Common myeloid progenitor, CD34-positive (primary cell): ENCODE measurements around the gene MFRP.
A peak's percentile ranks its signal among the peaks of the same experiment; 100 is the strongest.

ENCODE experiments used
- CTCF ChIA-PET: fragments of 350-600 bp; sonication (Branson Sonifier 250); formaldehyde crosslinking; loops from one replicate; lab custom pipeline; 2021; ENCODE audit warnings: antibody characterized with exemption; lab: Charles Lee
- POLR2A ChIA-PET: fragments of 350-600 bp; sonication (Branson Sonifier 250); formaldehyde crosslinking; loops from one replicate; lab custom pipeline; 2021; ENCODE audit warnings: antibody characterized with exemption; lab: Charles Lee
- DNase-seq, 3 donors: peaks; one replicate each; pipeline versions ENCODE4 v3.0.0 to v3.0.0-alpha.2; 2013
- H3K27ac ChIP-seq, 2 experiments: 1 replicate in 1 of 2; 2 replicates in 1 of 2; pipeline ENCODE4 v1.7.0; 2013; ENCODE audit warnings: inconsistent platforms in 2 of 2, low read length in 2 of 2, mild to moderate bottlenecking in 2 of 2, low read depth in 1 of 2, moderate library complexity in 1 of 2; ENCODE audit not compliant: severe bottlenecking in 2 of 2, insufficient read depth in 1 of 2, poor library complexity in 1 of 2
- H3K27me3 ChIP-seq, 5 experiments: replicated peaks in 2 of 5; 1 replicate in 3 of 5; 2 replicates in 2 of 5; pipeline versions ENCODE4 v1.6.1 to v1.7.0; 2013; ENCODE audit warnings: low read length in 4 of 5, mild to moderate bottlenecking in 2 of 5, moderate library complexity in 2 of 5, inconsistent platforms in 1 of 5; ENCODE audit not compliant: insufficient read depth in 5 of 5, control insufficient read depth in 4 of 5
- H3K36me3 ChIP-seq, 4 experiments: 1 replicate in 2 of 4; 2 replicates in 2 of 4; pipeline versions ENCODE4 v1.6.1 to v1.7.0; 2013; ENCODE audit warnings: low read length in 3 of 4, control low read depth in 1 of 4, mild to moderate bottlenecking in 1 of 4; ENCODE audit not compliant: control insufficient read depth in 4 of 4, insufficient read depth in 4 of 4
- H3K4me1 ChIP-seq, 4 experiments: 1 replicate in 3 of 4; 2 replicates in 1 of 4; pipeline versions ENCODE4 v1.6.1 to v1.7.1; 2013; ENCODE audit warnings: low read length in 3 of 4, mild to moderate bottlenecking in 3 of 4, control low read depth in 1 of 4, inconsistent platforms in 1 of 4, moderate library complexity in 1 of 4; ENCODE audit not compliant: control insufficient read depth in 4 of 4, insufficient read depth in 4 of 4; ENCODE audit errors: control extremely low read depth in 1 of 4
- H3K4me3 ChIP-seq, 7 experiments: 1 replicate in 4 of 7; 2 replicates in 3 of 7; pipeline versions ENCODE4 v1.5.1 to v1.7.0; 2013; ENCODE audit warnings: mild to moderate bottlenecking in 7 of 7, low read length in 6 of 7, moderate library complexity in 6 of 7, inconsistent platforms in 2 of 7, low read depth in 2 of 7, control low read depth in 1 of 7; ENCODE audit not compliant: insufficient read depth in 4 of 7, control insufficient read depth in 1 of 7; ENCODE audit errors: extremely low read depth in 1 of 7
- H3K9me3 ChIP-seq, 5 experiments: 1 replicate in 4 of 5; 2 replicates in 1 of 5; pipeline versions ENCODE4 v1.6.1 to v1.7.1; 2013; ENCODE audit warnings: low read length in 4 of 5, mild to moderate bottlenecking in 2 of 5, inconsistent platforms in 1 of 5, low read depth in 1 of 5, moderate library complexity in 1 of 5; ENCODE audit not compliant: control insufficient read depth in 4 of 5, insufficient read depth in 2 of 5; ENCODE audit errors: control extremely low read depth in 1 of 5
- WGBS: methylation state at CpG from one replicate; pipeline ENCODE4 v1.1.5; 2013; ENCODE audit not compliant: insufficient coverage; 5-methylcytosine and 5-hydroxymethylcytosine counted together

The MFRP gene

DNA sequence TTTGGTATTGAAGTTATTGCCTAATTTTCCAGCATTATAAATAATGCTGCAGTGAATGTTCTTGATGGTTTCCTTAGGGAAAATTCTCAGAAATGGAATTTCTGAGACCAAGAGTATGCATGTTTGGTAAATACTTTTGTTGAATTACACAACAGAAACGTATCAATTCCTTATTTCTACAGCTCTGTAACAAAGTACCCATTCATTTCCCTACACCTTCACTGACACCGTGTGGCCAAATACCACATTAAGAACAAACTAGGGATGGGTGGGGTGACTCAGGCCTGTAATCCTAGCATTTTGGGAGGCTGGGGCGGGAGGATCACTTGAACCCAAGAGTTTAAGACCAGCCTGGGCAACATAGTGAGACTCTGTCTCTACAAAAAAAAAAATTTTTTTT is 51.3 kb downstream of the MFRP start:
- Histone ChIP-seq H3K36me3 (peaks cover 14 to 50% (median 31%) of the 10 kb centered on the region in 4 experiments), H3K27ac (no peak overlapping the region), H3K27me3 (no peaks in the 10 kb centered on the region), H3K4me3 (no peak overlapping the region), H3K4me1 (no peaks in the 10 kb centered on the region), H3K9me3 (peaks cover 0 to 10% (median 6%) of the 10 kb centered on the region in 5 experiments)
- peak in 1 of 3 donors; percentile 25 for DNase-seq
- ChIA-PET CTCF (no interaction called here), POLR2A (no interaction called here)
- WGBS: 67% methylated on average over 1 of the region's 3 CpGs

DNA sequence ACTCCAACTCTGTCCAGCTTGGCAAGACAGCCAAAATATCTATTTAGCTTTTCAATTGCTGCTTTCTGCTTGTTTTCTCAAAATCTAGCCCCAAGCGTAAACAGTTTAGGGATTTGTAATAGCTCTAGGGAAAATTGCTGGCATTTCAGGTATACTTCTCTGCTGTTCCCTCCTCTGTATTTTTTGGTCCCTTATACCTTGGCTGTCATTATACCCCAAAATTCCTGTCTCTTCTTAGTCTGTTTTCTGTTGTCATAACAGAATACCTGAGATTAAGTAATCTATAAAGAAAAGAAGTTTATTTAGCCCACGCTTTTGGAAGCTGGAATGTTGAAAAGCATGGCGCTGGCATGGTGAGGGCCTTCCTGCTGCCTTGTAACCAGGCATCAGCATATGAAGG is 53.0 kb downstream of the MFRP start:
- Histone ChIP-seq H3K27ac (no peak overlapping the region), H3K36me3 (peaks cover 16 to 45% (median 30%) of the 10 kb centered on the region in 4 experiments), H3K27me3 (no peaks in the 10 kb centered on the region), H3K4me3 (no peak overlapping the region), H3K9me3 (peaks cover 0 to 10% (median 9%) of the 10 kb centered on the region in 5 experiments), H3K4me1 (no peaks in the 10 kb centered on the region)
- 100% methylated on average over 3 of the region's 3 CpGs for WGBS
- DNase-seq: no peak
- POLR2A ChIA-PET: no interaction called here
- CTCF ChIA-PET: no interaction called here

DNA sequence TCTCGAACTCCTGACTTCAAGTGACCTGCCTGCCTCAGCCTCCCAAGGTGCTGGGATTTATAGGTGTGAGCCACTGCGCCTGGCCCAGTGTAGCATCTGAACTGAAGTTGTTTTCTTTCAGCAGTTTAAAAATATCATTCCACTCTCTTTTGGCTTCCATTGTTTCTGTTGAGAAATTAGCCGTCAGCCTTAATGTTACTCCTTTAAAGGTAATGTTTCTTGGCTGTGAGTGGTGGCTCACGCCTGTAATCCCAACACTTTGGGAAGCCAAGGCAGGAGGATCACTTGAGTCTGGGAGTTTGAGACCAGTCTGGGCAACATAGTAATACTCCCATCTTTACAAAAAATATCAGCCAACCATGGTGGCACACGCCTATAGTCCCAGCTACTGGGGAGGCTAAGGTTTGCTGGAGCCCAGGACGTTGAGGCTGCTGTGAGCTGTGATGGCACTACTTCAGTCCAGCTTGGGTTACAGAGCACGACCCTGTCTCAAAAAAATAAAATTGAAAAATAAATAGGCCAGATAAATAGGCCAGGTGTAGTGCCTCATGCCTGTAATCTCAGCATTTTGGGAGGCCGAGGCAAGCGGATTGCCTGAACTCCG is 55.5 kb downstream of the MFRP start:
- Histone ChIP-seq H3K4me3 (no peak overlapping the region), H3K4me1 (no peaks in the 10 kb centered on the region), H3K36me3 (peaks cover 13 to 46% (median 28%) of the 10 kb centered on the region in 4 experiments), H3K9me3 (peaks cover 0 to 10% (median 9%) of the 10 kb centered on the region in 5 experiments), H3K27me3 (no peaks in the 10 kb centered on the region), H3K27ac (no peak overlapping the region)
- POLR2A ChIA-PET: no interaction called here
- WGBS: 100% methylated on average over 9 of the region's 10 CpGs
- CTCF ChIA-PET: interaction anchor here (0.7 to 1.3 kb wide), 3 partner anchors 10 to 32 kb away, joined by 3 to 8 read pairs (median 4); no protein-coding TSS in a partner anchor
- DNase-seq: peak in 1 of 3 donors; percentile 6
